SK-N-MC (cell line): Measurements from ENCODE around the gene LYPD3.

ENCODE experiments used
- EZH2 ChIP-seq: fragments of 200-600 bp; sonication (generic); IDR thresholded peaks from one replicate; pipeline ENCODE4 v1.6.1; 2017; ENCODE audit warnings: antibody characterized with exemption
- POLR2AphosphoS5 ChIP-seq: IDR thresholded peaks from 2 replicates; pipeline ENCODE4 v1.6.1; 2012; ENCODE audit warnings: mild to moderate bottlenecking, low read depth, low read length, borderline replicate concordance

DNA sequence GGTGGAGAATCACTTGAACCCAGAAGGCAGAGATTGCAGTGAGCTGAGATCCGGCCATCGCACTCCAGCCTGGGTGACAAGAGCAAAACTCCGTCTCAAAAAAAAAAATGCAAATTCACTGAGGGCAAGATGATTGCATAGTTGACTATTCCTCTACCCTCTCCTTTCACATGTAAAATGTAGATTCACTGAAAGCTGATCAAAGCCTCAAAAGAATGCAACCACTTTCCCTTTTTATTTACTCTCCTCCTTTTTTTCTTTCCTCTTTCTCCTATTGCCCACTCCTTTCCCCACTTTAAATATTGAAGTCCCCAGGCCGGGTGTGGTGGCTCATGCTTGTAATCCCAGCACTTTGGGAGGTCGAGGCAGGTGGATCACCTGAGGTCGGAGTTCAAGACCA lies 44.5 kb downstream of the LYPD3 start:
- no peak for TF ChIP-seq POLR2AphosphoS5
- no peak for TF ChIP-seq EZH2
